Measurements from ENCODE around the gene TMEM208. TPM values are rescaled to one million over a fixed set of nuclear protein-coding genes. Genes with fewer than 3 reads are reported as not detected.

TMEM208 gene
- total RNA-seq, 1 donor from 2014 or later = 11.5 TPM

DNA sequence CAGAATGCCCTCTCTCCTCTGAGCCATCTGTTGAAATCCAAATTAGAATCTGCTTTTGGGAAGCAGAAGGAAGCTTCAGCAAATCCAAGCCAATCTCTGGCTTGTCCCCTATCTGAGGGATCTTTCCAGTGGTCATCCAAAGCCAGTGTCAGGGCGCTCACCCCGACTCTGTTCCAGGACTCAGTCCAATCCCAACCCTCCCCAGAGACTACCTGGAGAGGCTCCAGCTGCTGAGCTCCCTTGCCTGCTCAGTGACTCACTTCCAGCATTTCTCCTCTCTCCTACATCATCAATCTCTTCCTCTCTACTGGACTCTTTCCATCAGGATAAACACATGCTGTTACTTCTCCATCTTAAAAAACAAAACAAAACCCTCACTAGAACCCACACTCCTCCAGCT, 45.6 kb upstream of the TMEM208 start:
- intact Hi-C loops (cut with micrococcal nuclease) = no loop called here
- H3K4me1 ChIP-seq = peaks cover 51% of the 10 kb centered on the region

DNA sequence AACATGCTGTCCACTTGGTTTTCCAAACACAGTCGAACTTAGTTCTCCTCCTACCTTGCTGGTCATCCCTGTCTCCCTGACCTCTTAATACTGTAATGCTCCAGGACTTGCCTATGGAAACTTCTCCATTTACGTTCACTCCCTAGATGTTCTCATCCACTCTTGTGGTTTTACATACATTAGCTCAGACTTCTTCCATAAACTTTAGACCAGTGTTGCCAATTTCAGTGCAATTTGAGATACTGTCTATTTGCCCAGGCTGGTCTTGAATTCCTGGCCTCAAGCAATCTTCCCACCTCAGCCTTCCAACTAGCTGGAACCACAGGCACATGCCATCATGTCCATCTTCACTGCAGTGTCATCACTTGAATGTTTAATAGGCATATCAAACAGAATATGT, 44.6 kb upstream of the TMEM208 start:
- H3K4me1 ChIP-seq = peaks cover 51% of the 10 kb centered on the region
- H3K4me3 ChIP-seq = no peak overlapping the region
- TF ChIP-seq, protein P1, sequence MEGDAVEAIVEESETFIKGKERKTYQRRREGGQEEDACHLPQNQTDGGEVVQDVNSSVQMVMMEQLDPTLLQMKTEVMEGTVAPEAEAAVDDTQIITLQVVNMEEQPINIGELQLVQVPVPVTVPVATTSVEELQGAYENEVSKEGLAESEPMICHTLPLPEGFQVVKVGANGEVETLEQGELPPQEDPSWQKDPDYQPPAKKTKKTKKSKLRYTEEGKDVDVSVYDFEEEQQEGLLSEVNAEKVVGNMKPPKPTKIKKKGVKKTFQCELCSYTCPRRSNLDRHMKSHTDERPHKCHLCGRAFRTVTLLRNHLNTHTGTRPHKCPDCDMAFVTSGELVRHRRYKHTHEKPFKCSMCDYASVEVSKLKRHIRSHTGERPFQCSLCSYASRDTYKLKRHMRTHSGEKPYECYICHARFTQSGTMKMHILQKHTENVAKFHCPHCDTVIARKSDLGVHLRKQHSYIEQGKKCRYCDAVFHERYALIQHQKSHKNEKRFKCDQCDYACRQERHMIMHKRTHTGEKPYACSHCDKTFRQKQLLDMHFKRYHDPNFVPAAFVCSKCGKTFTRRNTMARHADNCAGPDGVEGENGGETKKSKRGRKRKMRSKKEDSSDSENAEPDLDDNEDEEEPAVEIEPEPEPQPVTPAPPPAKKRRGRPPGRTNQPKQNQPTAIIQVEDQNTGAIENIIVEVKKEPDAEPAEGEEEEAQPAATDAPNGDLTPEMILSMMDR (IDR thresholded peaks at IDR 0.05; ENCODE audit: borderline replicate concordance) = no peak
- H3K27me3 ChIP-seq (ENCODE audit: low read depth) = no peaks in the 10 kb centered on the region
- no peak overlapping the region for H3K27ac ChIP-seq (replicated peaks)
- H3K36me3 ChIP-seq = no peaks in the 10 kb centered on the region
- intact Hi-C loops (cut with micrococcal nuclease) = no loop called here
- DNase-seq = no peak
- H3K9me3 ChIP-seq (replicated peaks) = no peaks in the 10 kb centered on the region

More for the DNA sequence above, 45.6 kb upstream of the TMEM208 start:
- Histone ChIP-seq H3K4me3 (no peak overlapping the region), H3K27ac (replicated peaks) (peak overlapping the region; percentile 8), H3K27me3 (ENCODE audit: low read depth) (no peaks in the 10 kb centered on the region), H3K9me3 (replicated peaks) (no peaks in the 10 kb centered on the region), H3K36me3 (peaks cover 3% of the 10 kb centered on the region)
- DNase-seq = no peak
- TF ChIP-seq, protein P1 (IDR thresholded peaks at IDR 0.05; ENCODE audit: borderline replicate concordance) = no peak

DNA sequence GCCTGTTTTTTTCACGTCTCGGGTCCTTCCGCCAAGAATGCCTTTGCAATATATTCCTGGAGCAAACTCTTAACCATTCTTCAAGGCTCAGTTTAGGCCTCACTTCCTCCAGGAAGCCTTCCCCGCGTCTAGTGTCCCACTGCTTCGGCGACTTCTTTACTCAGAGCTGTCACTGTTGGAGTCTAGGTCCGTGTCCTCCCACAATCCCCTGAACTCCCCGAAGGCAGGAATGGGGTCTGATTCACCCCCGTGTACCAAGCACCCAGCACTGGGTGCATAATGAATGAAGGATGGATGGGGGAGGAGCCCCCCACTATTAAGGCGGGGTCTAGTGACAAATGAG, 43.7 kb upstream of the TMEM208 start:
- Histone ChIP-seq H3K4me3 (peak overlapping the region; percentile 75), H3K9me3 (replicated peaks) (no peaks in the 10 kb centered on the region), H3K4me1 (peaks cover 42% of the 10 kb centered on the region), H3K27me3 (ENCODE audit: low read depth) (no peaks in the 10 kb centered on the region), H3K27ac (replicated peaks) (peak overlapping the region; percentile 97), H3K36me3 (no peaks in the 10 kb centered on the region)
- no peak for DNase-seq
- TF ChIP-seq, protein P1 (IDR thresholded peaks at IDR 0.05; ENCODE audit: borderline replicate concordance) = no peak
- intact Hi-C loops (cut with micrococcal nuclease) = no loop called here

GRCh38 chr16:67183627-67184452, 43.1 kb upstream of the TMEM208 start, which contains the start of gene MATCAP1:
MATCAP1 (minus strand) TSS chr16:67183963; CDS start chr16:67180610, 3,353 bp downstream.
- intact Hi-C loops (cut with micrococcal nuclease) = no loop called here
- Histone ChIP-seq H3K9me3 (replicated peaks) (no peaks in the 10 kb centered on the region), H3K27me3 (ENCODE audit: low read depth) (no peaks in the 10 kb centered on the region), H3K27ac (replicated peaks) (peak within 1 kb of the TSS; percentile 97), H3K4me3 (peak within 1 kb of the TSS; percentile 75), H3K36me3 (no peaks in the 10 kb centered on the region), H3K4me1 (peaks cover 36% of the 10 kb centered on the region)
- peak; percentile 93 for DNase-seq
- TF ChIP-seq, protein P1 (IDR thresholded peaks at IDR 0.05; ENCODE audit: borderline replicate concordance) = no peak

DNA sequence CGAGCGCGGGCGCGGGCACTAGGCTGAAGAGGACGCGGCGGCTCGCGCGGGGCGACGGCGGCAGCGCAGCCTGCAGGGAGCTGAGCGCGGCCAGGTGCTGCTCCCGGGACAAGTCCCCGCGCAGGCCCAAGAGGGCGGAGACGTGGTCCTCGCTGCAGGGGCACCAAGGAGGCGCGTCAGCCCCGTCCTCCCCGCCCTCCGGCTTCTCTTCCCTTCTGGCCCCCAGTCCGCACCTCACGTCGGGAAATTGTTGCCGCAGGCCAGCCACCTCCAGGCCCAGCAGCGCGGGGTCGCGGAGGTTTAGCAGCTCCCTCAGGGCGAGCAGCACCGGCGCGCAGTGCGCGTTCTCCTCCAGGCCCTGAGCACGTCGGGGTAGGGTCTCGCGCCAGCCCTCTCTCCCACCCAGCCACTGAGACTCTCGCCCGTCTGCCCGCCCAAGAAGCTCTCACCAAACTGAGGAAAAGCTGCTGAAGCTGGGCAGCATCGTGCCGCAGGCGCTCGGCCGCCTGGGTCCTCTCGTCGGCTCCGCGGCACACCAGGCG, 42.4 kb upstream of the TMEM208 start:
- Histone ChIP-seq H3K4me3 (peak overlapping the region; percentile 75), H3K27ac (replicated peaks) (peak overlapping the region; percentile 97), H3K9me3 (replicated peaks) (no peaks in the 10 kb centered on the region), H3K4me1 (peaks cover 33% of the 10 kb centered on the region), H3K27me3 (ENCODE audit: low read depth) (no peaks in the 10 kb centered on the region), H3K36me3 (no peaks in the 10 kb centered on the region)
- DNase-seq = no peak
- intact Hi-C loops (cut with micrococcal nuclease) = no loop called here
- TF ChIP-seq, protein P1 (IDR thresholded peaks at IDR 0.05; ENCODE audit: borderline replicate concordance) = no peak

Measured in left ventricle myocardium inferior (tissue), 1 donor.